ENCODE results near the gene DSEL. TPM values are rescaled to one million over a fixed set of nuclear protein-coding genes. Genes with fewer than 3 reads are reported as not detected.

Gene DSEL
- total RNA-seq, 1 experiment from 2014 or later, result 6.8 TPM

DNA sequence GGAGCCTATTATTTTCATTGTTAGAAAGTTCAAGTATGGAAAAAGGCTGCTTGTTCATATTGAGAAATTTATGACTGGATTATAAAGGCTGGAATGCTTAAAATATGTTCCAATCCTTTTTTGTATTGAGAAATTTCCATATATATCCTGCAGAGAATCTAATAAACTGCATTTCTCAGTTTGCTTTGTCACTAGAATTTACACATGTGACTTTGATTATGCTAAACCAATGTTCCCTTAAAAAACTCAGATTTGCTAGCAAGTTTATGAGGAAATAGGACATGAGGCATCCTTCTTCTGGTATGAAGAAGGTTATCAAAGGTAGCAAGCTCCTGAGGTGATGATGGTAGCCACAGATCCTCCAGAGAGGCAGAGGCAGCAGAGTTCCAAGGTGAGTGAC lies 29.2 kb upstream of the DSEL start:
- Histone ChIP-seq H3K27me3 (ENCODE audit: control insufficient read depth, insufficient read depth, low read length) (no peaks in the 10 kb centered on the region), H3K36me3 (ENCODE audit: control insufficient read depth, insufficient read depth, low read length) (no peaks in the 10 kb centered on the region), H3K27ac (ENCODE audit: low read length) (no peak overlapping the region), H3K4me1 (ENCODE audit: control insufficient read depth, insufficient read depth, low read length) (no peaks in the 10 kb centered on the region), H3K9me3 (ENCODE audit: control insufficient read depth, insufficient read depth, low read depth, low read length) (no peaks in the 10 kb centered on the region), H3K4me3 (ENCODE audit: low read depth in 2 of 2, low read length in 2 of 2) (no peak overlapping the region)
- BruUV-seq (replicated peaks), result no TSS peak
- TF ChIP-seq, protein P1, sequence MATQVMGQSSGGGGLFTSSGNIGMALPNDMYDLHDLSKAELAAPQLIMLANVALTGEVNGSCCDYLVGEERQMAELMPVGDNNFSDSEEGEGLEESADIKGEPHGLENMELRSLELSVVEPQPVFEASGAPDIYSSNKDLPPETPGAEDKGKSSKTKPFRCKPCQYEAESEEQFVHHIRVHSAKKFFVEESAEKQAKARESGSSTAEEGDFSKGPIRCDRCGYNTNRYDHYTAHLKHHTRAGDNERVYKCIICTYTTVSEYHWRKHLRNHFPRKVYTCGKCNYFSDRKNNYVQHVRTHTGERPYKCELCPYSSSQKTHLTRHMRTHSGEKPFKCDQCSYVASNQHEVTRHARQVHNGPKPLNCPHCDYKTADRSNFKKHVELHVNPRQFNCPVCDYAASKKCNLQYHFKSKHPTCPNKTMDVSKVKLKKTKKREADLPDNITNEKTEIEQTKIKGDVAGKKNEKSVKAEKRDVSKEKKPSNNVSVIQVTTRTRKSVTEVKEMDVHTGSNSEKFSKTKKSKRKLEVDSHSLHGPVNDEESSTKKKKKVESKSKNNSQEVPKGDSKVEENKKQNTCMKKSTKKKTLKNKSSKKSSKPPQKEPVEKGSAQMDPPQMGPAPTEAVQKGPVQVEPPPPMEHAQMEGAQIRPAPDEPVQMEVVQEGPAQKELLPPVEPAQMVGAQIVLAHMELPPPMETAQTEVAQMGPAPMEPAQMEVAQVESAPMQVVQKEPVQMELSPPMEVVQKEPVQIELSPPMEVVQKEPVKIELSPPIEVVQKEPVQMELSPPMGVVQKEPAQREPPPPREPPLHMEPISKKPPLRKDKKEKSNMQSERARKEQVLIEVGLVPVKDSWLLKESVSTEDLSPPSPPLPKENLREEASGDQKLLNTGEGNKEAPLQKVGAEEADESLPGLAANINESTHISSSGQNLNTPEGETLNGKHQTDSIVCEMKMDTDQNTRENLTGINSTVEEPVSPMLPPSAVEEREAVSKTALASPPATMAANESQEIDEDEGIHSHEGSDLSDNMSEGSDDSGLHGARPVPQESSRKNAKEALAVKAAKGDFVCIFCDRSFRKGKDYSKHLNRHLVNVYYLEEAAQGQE (IDR thresholded peaks at IDR 0.05; ENCODE audit: insufficient read depth in 1 of 2, low read depth in 2 of 2, low read length in 1 of 2), result no peak
- TF ChIP-seq, protein P2, sequence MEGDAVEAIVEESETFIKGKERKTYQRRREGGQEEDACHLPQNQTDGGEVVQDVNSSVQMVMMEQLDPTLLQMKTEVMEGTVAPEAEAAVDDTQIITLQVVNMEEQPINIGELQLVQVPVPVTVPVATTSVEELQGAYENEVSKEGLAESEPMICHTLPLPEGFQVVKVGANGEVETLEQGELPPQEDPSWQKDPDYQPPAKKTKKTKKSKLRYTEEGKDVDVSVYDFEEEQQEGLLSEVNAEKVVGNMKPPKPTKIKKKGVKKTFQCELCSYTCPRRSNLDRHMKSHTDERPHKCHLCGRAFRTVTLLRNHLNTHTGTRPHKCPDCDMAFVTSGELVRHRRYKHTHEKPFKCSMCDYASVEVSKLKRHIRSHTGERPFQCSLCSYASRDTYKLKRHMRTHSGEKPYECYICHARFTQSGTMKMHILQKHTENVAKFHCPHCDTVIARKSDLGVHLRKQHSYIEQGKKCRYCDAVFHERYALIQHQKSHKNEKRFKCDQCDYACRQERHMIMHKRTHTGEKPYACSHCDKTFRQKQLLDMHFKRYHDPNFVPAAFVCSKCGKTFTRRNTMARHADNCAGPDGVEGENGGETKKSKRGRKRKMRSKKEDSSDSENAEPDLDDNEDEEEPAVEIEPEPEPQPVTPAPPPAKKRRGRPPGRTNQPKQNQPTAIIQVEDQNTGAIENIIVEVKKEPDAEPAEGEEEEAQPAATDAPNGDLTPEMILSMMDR (IDR thresholded peaks at IDR 0.05), result no peak
- no peak for TF ChIP-seq SIN3A (IDR thresholded peaks at IDR 0.05; ENCODE audit: borderline replicate concordance, insufficient read depth, low read depth, low read length)
- TF ChIP-seq POLR2AphosphoS5 (IDR thresholded peaks at IDR 0.05; ENCODE audit: low read depth, low read length), result no peak
- TF ChIP-seq TCF7L2 (IDR thresholded peaks at IDR 0.05; ENCODE audit: low read depth, low read length), result no peak
- intact Hi-C loops (cut with micrococcal nuclease; ENCODE audit: unreplicated experiment), result no loop called here
- no peak for ATAC-seq
- in situ Hi-C loops (cut with HindIII; ENCODE audit: low pct_unique_long_range_greater_than_20kb, low sequenced_read_pairs), result no loop called here
- no peak for DNase-seq (ENCODE audit: low read depth, low spot score)
- ChIA-PET POLR2A (no interaction called here), CTCF (no interaction called here)

DNA sequence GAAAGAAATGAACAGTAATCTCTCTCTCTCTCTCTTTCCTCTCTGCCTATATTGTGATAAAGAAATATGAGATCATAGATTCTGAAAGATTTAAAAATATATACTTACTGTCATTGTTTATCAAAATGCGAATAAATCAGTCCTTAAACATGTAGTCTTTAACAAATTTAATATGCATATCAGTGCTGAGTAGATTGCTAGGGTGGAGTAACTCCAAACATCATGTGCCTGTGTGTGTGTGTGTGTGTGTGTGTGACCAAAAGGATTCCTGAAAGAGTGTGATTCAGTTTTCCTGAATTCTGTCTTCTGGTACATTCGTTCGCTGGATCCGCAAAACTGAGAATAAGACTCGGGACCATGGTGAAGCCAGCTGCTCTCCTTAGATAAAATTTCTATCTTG lies 24.0 kb upstream of the DSEL start:
- no peak for DNase-seq (ENCODE audit: low read depth, low spot score)
- Histone ChIP-seq H3K36me3 (ENCODE audit: control insufficient read depth, insufficient read depth, low read length) (no peaks in the 10 kb centered on the region), H3K4me1 (ENCODE audit: control insufficient read depth, insufficient read depth, low read length) (no peaks in the 10 kb centered on the region), H3K9me3 (ENCODE audit: control insufficient read depth, insufficient read depth, low read depth, low read length) (no peaks in the 10 kb centered on the region), H3K27me3 (ENCODE audit: control insufficient read depth, insufficient read depth, low read length) (no peaks in the 10 kb centered on the region), H3K27ac (ENCODE audit: low read length) (no peak overlapping the region), H3K4me3 (ENCODE audit: low read depth in 2 of 2, low read length in 2 of 2) (no peak overlapping the region)
- no peak for ATAC-seq
- ChIA-PET POLR2A (no interaction called here), CTCF (no interaction called here)
- TF ChIP-seq, protein P1 (IDR thresholded peaks at IDR 0.05; ENCODE audit: insufficient read depth in 1 of 2, low read depth in 2 of 2, low read length in 1 of 2), result no peak
- TF ChIP-seq POLR2AphosphoS5 (IDR thresholded peaks at IDR 0.05; ENCODE audit: low read depth, low read length), result no peak
- TF ChIP-seq, protein P2 (IDR thresholded peaks at IDR 0.05), result no peak
- in situ Hi-C loops (cut with HindIII; ENCODE audit: low pct_unique_long_range_greater_than_20kb, low sequenced_read_pairs), result no loop called here
- intact Hi-C loops (cut with micrococcal nuclease; ENCODE audit: unreplicated experiment), result no loop called here
- no TSS peak for BruUV-seq (replicated peaks)

All from Panc1 (cell line).